HepG2 (cell line): ENCODE data around the gene RASA1.

ENCODE experiments used
- ASH2L ChIP-seq: fragments of 300-600, 200-600 bp; sonication (generic); IDR thresholded peaks from 2 replicates; pipeline ENCODE4 v1.7.0; 2017; ENCODE audit warnings: low read depth, mild to moderate bottlenecking, moderate library complexity, mixed read lengths, low read length; ENCODE audit not compliant: insufficient read length
- CTCF ChIP-seq: sonication (generic); formaldehyde crosslinking; IDR thresholded peaks from 2 replicates; pipeline ENCODE4 v1.5.0; 2020; ENCODE audit warnings: mild to moderate bottlenecking, missing genetic modification reagents, moderate library complexity
- EZH2 ChIP-seq: conservative IDR thresholded peaks from 2 replicates; pipeline ENCODE4 v1.6.1; 2012; ENCODE audit warnings: mild to moderate bottlenecking, low read depth, low read length, moderate library complexity
- GLI4 ChIP-seq: sonication (generic); formaldehyde crosslinking; IDR thresholded peaks from 2 replicates; pipeline ENCODE4 v1.5.1; 2020; ENCODE audit warnings: missing genetic modification reagents, mild to moderate bottlenecking, moderate library complexity, borderline replicate concordance
- POLR2AphosphoS5 ChIP-seq: IDR thresholded peaks from 2 replicates; pipeline ENCODE4 v1.6.1; 2012; ENCODE audit warnings: low read depth, low read length
- RARA ChIP-seq: IDR thresholded peaks from 2 replicates; pipeline ENCODE4 v1.6.1; 2016; ENCODE audit warnings: missing genetic modification reagents, missing compliant biosample characterization
- RBAK ChIP-seq: sonication (generic); formaldehyde crosslinking; IDR thresholded peaks from 2 replicates; pipeline ENCODE4 v1.5.1; 2020; ENCODE audit warnings: mild to moderate bottlenecking, missing genetic modification reagents
- REST ChIP-seq, 2 experiments: IDR thresholded peaks; 2 replicates each; pipeline ENCODE4 v1.6.1; 2011 to 2012; ENCODE audit warnings: low read length in 2 of 2, borderline replicate concordance in 1 of 2, low read depth in 1 of 2, mild to moderate bottlenecking in 1 of 2, moderate library complexity in 1 of 2
- STAT6 ChIP-seq: sonication (generic); formaldehyde crosslinking; IDR thresholded peaks from 2 replicates; pipeline ENCODE4 v1.4.0; 2020; ENCODE audit warnings: missing genetic modification reagents, mild to moderate bottlenecking, borderline replicate concordance
- TFDP1 ChIP-seq: IDR thresholded peaks from 2 replicates; pipeline ENCODE4 v1.6.1; 2016; ENCODE audit warnings: missing compliant biosample characterization, missing genetic modification reagents, borderline replicate concordance
- YY1 ChIP-seq: IDR thresholded peaks from 2 replicates; pipeline ENCODE4 v1.6.1; 2011; ENCODE audit warnings: low read length, low read depth, moderate library complexity, mild to moderate bottlenecking; ENCODE audit not compliant: insufficient read depth, insufficient replicate concordance
- ZBTB49 ChIP-seq: sonication (generic); formaldehyde crosslinking; IDR thresholded peaks from 2 replicates; pipeline ENCODE4 v1.4.0; 2020; ENCODE audit warnings: missing genetic modification reagents, borderline replicate concordance
- ZNF407 ChIP-seq: sonication (generic); formaldehyde crosslinking; IDR thresholded peaks from one replicate; pipeline ENCODE4 v1.5.1; 2020; ENCODE audit warnings: mild to moderate bottlenecking, missing genetic modification reagents; ENCODE audit errors: not compliant biosample characterization
- ZNF879 ChIP-seq: sonication (generic); formaldehyde crosslinking; IDR thresholded peaks from 2 replicates; pipeline ENCODE4 v1.8.1; 2023; ENCODE audit warnings: missing genetic modification reagents

GRCh38 chr5:87408204-87408603, 140.5 kb downstream of the RASA1 start:
- TF ChIP-seq STAT6 (CRISPR knock-in tag) = no peak
- no peak for TF ChIP-seq RARA (CRISPR knock-in tag)
- no peak for TF ChIP-seq POLR2AphosphoS5
- TF ChIP-seq GLI4 (CRISPR knock-in tag) = no peak
- TF ChIP-seq CTCF (CRISPR knock-in tag) = no peak
- no peak for TF ChIP-seq ZBTB49
- no peak for TF ChIP-seq TFDP1 (CRISPR knock-in tag)
- TF ChIP-seq REST (IDR thresholded peaks at IDR 0.05; ENCODE audit: borderline replicate concordance in 1 of 2, low read depth in 1 of 2, low read length in 2 of 2) = no peak
- no peak for TF ChIP-seq RBAK (CRISPR knock-in tag)
- no peak for TF ChIP-seq EZH2
- no peak for TF ChIP-seq ZNF407 (CRISPR knock-in tag)
- no peak for TF ChIP-seq YY1
- TF ChIP-seq ASH2L = no peak
- TF ChIP-seq ZNF879 (CRISPR knock-in tag) = no peak
